Measurements from ENCODE around the gene QRICH1. TPM values are rescaled to one million over a fixed set of nuclear protein-coding genes. Genes with fewer than 3 reads are reported as not detected.

Gene QRICH1
- total RNA-seq, 4 donors from 2014 or later: 69.0 to 140 (median 104) TPM

- no peaks in the 10 kb centered on the region for H3K9me3 ChIP-seq
- H3K4me1 ChIP-seq: peaks cover 0 to 14% of the 10 kb centered on the region in 2 donors
- H3K4me3 ChIP-seq: peak within 1 kb of the TSS; percentile 89 to 93
- H3K27me3 ChIP-seq: no peaks in the 10 kb centered on the region
- H3K36me3 ChIP-seq: no peaks in the 10 kb centered on the region
- intact Hi-C loops (cut with DNase I; ENCODE audit: low total_unique reads): no loop called here
- peak within 1 kb of the TSS; percentile 98 to 100 for H3K27ac ChIP-seq
- TF ChIP-seq CTCF (IDR thresholded peaks at IDR 0.05) (peak; percentile 98 to 99 (median 98)), POLR2A (IDR thresholded peaks at IDR 0.05) (peak; percentile 53 to 90)
- peak; percentile 90 to 93 for DNase-seq
Measured at GRCh38 chr3:49021813-49022687, 71.8 kb downstream of the QRICH1 start, which contains the start of gene NDUFAF3. TSS of gene NDUFAF3 (plus strand) at chr3:49022121. CDS start at chr3:49022145, 24 bp downstream.

- Histone ChIP-seq H3K27ac (peak overlapping the region; percentile 98 to 100), H3K4me3 (peak overlapping the region; percentile 89 to 93), H3K9me3 (no peaks in the 10 kb centered on the region), H3K27me3 (no peaks in the 10 kb centered on the region), H3K36me3 (no peaks in the 10 kb centered on the region), H3K4me1 (peaks cover 0 to 14% of the 10 kb centered on the region in 2 donors)
- intact Hi-C loops (cut with DNase I; ENCODE audit: low total_unique reads): no loop called here
- DNase-seq: peak; percentile 99
- TF ChIP-seq POLR2A (IDR thresholded peaks at IDR 0.05) (peak; percentile 96 to 99), CTCF (IDR thresholded peaks at IDR 0.05) (no peak)
Measured at GRCh38 chr3:49021213-49021812, 72.6 kb downstream of the QRICH1 start.

- Histone ChIP-seq H3K4me3 (peak overlapping the region; percentile 89 to 93), H3K36me3 (no peaks in the 10 kb centered on the region), H3K9me3 (no peaks in the 10 kb centered on the region), H3K27me3 (no peaks in the 10 kb centered on the region), H3K27ac (peak overlapping the region; percentile 98 to 100), H3K4me1 (peaks cover 0 to 14% of the 10 kb centered on the region in 2 donors)
- intact Hi-C loops (cut with DNase I; ENCODE audit: low total_unique reads): no loop called here
- peak in 1 of 2 donors; percentile 51 for DNase-seq
- TF ChIP-seq CTCF (IDR thresholded peaks at IDR 0.05) (no peak), POLR2A (IDR thresholded peaks at IDR 0.05) (no peak)
Measured at GRCh38 chr3:49020330-49021212, 73.3 kb downstream of the QRICH1 start.

GRCh38 chr3:49019941-49020329, 73.9 kb downstream of the QRICH1 start:
- Histone ChIP-seq H3K4me1 (peaks cover 0 to 14% of the 10 kb centered on the region in 2 donors), H3K4me3 (peak overlapping the region; percentile 89 to 93), H3K36me3 (no peaks in the 10 kb centered on the region), H3K27me3 (no peaks in the 10 kb centered on the region), H3K9me3 (no peaks in the 10 kb centered on the region), H3K27ac (peak overlapping the region; percentile 98 to 100)
- intact Hi-C loops (cut with DNase I; ENCODE audit: low total_unique reads): no loop called here
- TF ChIP-seq CTCF (IDR thresholded peaks at IDR 0.05) (no peak), POLR2A (IDR thresholded peaks at IDR 0.05) (no peak)
- no peak for DNase-seq

Measured in uterus (tissue), 4 donors.